Measurements from ENCODE around the gene HINFP.

The HINFP gene

GRCh38 chr11:119092880-119093842 is 28.2 kb upstream of the HINFP start:
- no peak overlapping the region for H3K27ac ChIP-seq (ENCODE audit: low read depth, low read length)
- peak overlapping the region; percentile 82 for H3K4me2 ChIP-seq (ENCODE audit: low read length)
- no peak for DNase-seq
- no peak overlapping the region for H4K12ac ChIP-seq (ENCODE audit: low read depth, low read length)
- no peak overlapping the region for H2AFZ ChIP-seq (ENCODE audit: insufficient read depth, low read length, poor library complexity)
- H3K79me1 ChIP-seq (ENCODE audit: low read length) = peaks cover 14% of the 10 kb centered on the region
- H3K4me3 ChIP-seq (ENCODE audit: low read depth, low read length) = no peak overlapping the region
- H3K79me2 ChIP-seq (ENCODE audit: control insufficient read depth, insufficient read depth, low read length, poor library complexity) = peaks cover 21% of the 10 kb centered on the region
- no peak overlapping the region for H4K91ac ChIP-seq (ENCODE audit: low read depth, low read length)
- WGBS (ENCODE audit: extremely low coverage, insufficient coverage, insufficient read length) = no CpG with 5 or more reads among the region's 12 CpGs
- H3K4me1 ChIP-seq (ENCODE audit: control insufficient read depth in 1 of 2, insufficient read depth in 2 of 2, low read length in 2 of 2) = peaks cover 8 to 12% of the 10 kb centered on the region in 2 experiments
- H4K8ac ChIP-seq (ENCODE audit: low read depth, low read length) = no peak overlapping the region
- no peak overlapping the region for H2BK5ac ChIP-seq (ENCODE audit: low read depth, low read length, poor library complexity)
- no peak overlapping the region for H3K9ac ChIP-seq (ENCODE audit: low read length)
- H3K23ac ChIP-seq (ENCODE audit: low read length) = no peak overlapping the region
- no peaks in the 10 kb centered on the region for H3K27me3 ChIP-seq (ENCODE audit: insufficient read depth, low read length)
- no peak overlapping the region for H2AK5ac ChIP-seq (ENCODE audit: low read length)
- no peaks in the 10 kb centered on the region for H3K9me3 ChIP-seq (ENCODE audit: insufficient read depth, low read depth, low read length)
- no peak overlapping the region for H2BK120ac ChIP-seq (ENCODE audit: insufficient read depth, low read length, poor library complexity)
- H3K4ac ChIP-seq (ENCODE audit: low read depth, low read length) = peak overlapping the region; percentile 46
- H2BK12ac ChIP-seq (ENCODE audit: low read length) = no peak overlapping the region
- peak overlapping the region; percentile 6 for H3K18ac ChIP-seq (ENCODE audit: low read length)
- H3K36me3 ChIP-seq (ENCODE audit: control insufficient read depth in 1 of 2, insufficient read depth in 2 of 2, low read length in 2 of 2) = peaks cover 29 to 40% of the 10 kb centered on the region in 2 experiments
- no peak overlapping the region for H3K14ac ChIP-seq (ENCODE audit: low read length)

DNA sequence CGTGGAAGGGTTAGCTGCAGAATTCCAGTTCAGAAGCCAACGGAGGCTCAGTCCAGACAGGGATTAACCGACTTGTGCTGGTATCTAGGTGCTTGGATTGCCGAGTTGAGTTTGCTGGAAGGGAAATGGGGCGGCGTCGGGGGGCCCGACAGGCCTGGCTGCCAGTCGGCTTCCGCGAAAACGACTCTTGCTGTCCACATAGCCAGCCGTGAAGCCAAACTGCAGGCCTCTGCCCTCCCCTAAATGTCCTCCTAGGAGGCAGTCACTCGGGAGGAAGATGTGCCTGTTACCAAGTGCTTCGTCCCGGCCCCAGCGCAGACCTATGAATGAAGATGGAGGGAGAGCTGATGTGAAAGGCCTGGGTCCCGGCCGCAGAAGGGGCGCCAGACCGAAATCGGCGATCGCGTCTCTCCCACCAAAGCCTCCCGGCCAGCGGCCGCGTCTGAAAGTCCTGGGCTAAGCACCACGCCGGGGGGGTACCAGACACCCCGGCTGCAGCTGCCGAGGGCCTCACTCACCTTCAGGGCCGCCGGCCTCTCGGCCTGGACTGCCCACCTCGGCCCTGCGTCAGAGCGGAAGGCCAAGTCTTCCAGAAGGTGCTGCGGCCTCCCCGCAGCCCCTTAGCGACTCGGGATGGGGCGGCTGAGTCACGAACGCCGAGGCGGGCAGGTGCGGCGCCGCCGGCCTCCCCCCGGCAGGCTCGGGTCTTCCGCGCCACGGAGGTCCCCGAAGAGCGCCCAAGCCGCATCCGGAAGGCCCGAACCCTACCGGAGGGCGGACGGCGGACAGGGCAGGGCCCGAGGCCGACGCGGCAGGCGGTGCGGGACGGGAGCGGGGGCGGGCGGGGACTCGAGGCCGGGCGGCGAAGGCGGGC is 27.2 kb upstream of the HINFP start:
- WGBS (ENCODE audit: extremely low coverage, insufficient coverage, insufficient read length) = no CpG with 5 or more reads among the region's 81 CpGs
- peaks cover 8 to 12% of the 10 kb centered on the region in 2 experiments for H3K4me1 ChIP-seq (ENCODE audit: control insufficient read depth in 1 of 2, insufficient read depth in 2 of 2, low read length in 2 of 2)
- peak overlapping the region; percentile 52 for H3K18ac ChIP-seq (ENCODE audit: low read length)
- H3K36me3 ChIP-seq (ENCODE audit: control insufficient read depth in 1 of 2, insufficient read depth in 2 of 2, low read length in 2 of 2) = peaks cover 26 to 38% of the 10 kb centered on the region in 2 experiments
- H3K4me3 ChIP-seq (ENCODE audit: low read depth, low read length) = peak overlapping the region; percentile 90
- peak overlapping the region; percentile 82 for H3K4me2 ChIP-seq (ENCODE audit: low read length)
- peak overlapping the region; percentile 71 for H2AFZ ChIP-seq (ENCODE audit: insufficient read depth, low read length, poor library complexity)
- H2BK12ac ChIP-seq (ENCODE audit: low read length) = no peak overlapping the region
- peak overlapping the region; percentile 93 for H3K4ac ChIP-seq (ENCODE audit: low read depth, low read length)
- peak overlapping the region; percentile 53 for H2BK120ac ChIP-seq (ENCODE audit: insufficient read depth, low read length, poor library complexity)
- H3K23ac ChIP-seq (ENCODE audit: low read length) = no peak overlapping the region
- H4K12ac ChIP-seq (ENCODE audit: low read depth, low read length) = peak overlapping the region; percentile 59
- H4K91ac ChIP-seq (ENCODE audit: low read depth, low read length) = peak overlapping the region; percentile 84
- H3K9me3 ChIP-seq (ENCODE audit: insufficient read depth, low read depth, low read length) = no peaks in the 10 kb centered on the region
- peaks cover 14% of the 10 kb centered on the region for H3K79me1 ChIP-seq (ENCODE audit: low read length)
- H3K79me2 ChIP-seq (ENCODE audit: control insufficient read depth, insufficient read depth, low read length, poor library complexity) = peaks cover 21% of the 10 kb centered on the region
- H3K14ac ChIP-seq (ENCODE audit: low read length) = peak overlapping the region; percentile 75
- H3K9ac ChIP-seq (ENCODE audit: low read length) = peak overlapping the region; percentile 98
- H2AK5ac ChIP-seq (ENCODE audit: low read length) = peak overlapping the region; percentile 27
- DNase-seq = peak; percentile 38 to 53
- H4K8ac ChIP-seq (ENCODE audit: low read depth, low read length) = peak overlapping the region; percentile 52
- H3K27ac ChIP-seq (ENCODE audit: low read depth, low read length) = peak overlapping the region; percentile 55
- H2BK5ac ChIP-seq (ENCODE audit: low read depth, low read length, poor library complexity) = peak overlapping the region; percentile 43
- no peaks in the 10 kb centered on the region for H3K27me3 ChIP-seq (ENCODE audit: insufficient read depth, low read length)

- WGBS (ENCODE audit: extremely low coverage, insufficient coverage, insufficient read length) = no CpG with 5 or more reads among the region's 19 CpGs
- peak overlapping the region; percentile 33 for H4K12ac ChIP-seq (ENCODE audit: low read depth, low read length)
- peak overlapping the region; percentile 41 for H2AFZ ChIP-seq (ENCODE audit: insufficient read depth, low read length, poor library complexity)
Observed at GRCh38 chr11:119094816-119095065, 26.6 kb upstream of the HINFP start.

More at GRCh38 chr11:119094816-119095065, 26.6 kb upstream of the HINFP start:
- Histone ChIP-seq H3K4ac (ENCODE audit: low read depth, low read length) (peak overlapping the region; percentile 96), H3K18ac (ENCODE audit: low read length) (peak overlapping the region; percentile 81), H3K9me3 (ENCODE audit: insufficient read depth, low read depth, low read length) (no peaks in the 10 kb centered on the region), H4K91ac (ENCODE audit: low read depth, low read length) (peak overlapping the region; percentile 84), H3K4me2 (ENCODE audit: low read length) (peak overlapping the region; percentile 82), H3K14ac (ENCODE audit: low read length) (peak overlapping the region; percentile 91), H3K27ac (ENCODE audit: low read depth, low read length) (peak overlapping the region; percentile 55), H3K79me1 (ENCODE audit: low read length) (peaks cover 14% of the 10 kb centered on the region), H3K79me2 (ENCODE audit: control insufficient read depth, insufficient read depth, low read length, poor library complexity) (peaks cover 21% of the 10 kb centered on the region), H2BK120ac (ENCODE audit: insufficient read depth, low read length, poor library complexity) (peak overlapping the region; percentile 53), H4K8ac (ENCODE audit: low read depth, low read length) (no peak overlapping the region), H3K36me3 (ENCODE audit: control insufficient read depth in 1 of 2, insufficient read depth in 2 of 2, low read length in 2 of 2) (peaks cover 26 to 38% of the 10 kb centered on the region in 2 experiments), H2BK12ac (ENCODE audit: low read length) (no peak overlapping the region), H3K9ac (ENCODE audit: low read length) (peak overlapping the region; percentile 98), H3K23ac (ENCODE audit: low read length) (no peak overlapping the region), H3K4me3 (ENCODE audit: low read depth, low read length) (peak overlapping the region; percentile 90), H3K27me3 (ENCODE audit: insufficient read depth, low read length) (no peaks in the 10 kb centered on the region), H3K4me1 (ENCODE audit: control insufficient read depth in 1 of 2, insufficient read depth in 2 of 2, low read length in 2 of 2) (peaks cover 8 to 12% of the 10 kb centered on the region in 2 experiments), H2BK5ac (ENCODE audit: low read depth, low read length, poor library complexity) (peak overlapping the region; percentile 43), H2AK5ac (ENCODE audit: low read length) (no peak overlapping the region)
- DNase-seq = peak; percentile 86

Data from trophoblast cell (in vitro differentiated cells and primary cell).